Measurements from ENCODE around the gene NPPC. TPM values are rescaled to one million over a fixed set of nuclear protein-coding genes. Genes with fewer than 3 reads are reported as not detected.

The NPPC gene
- total and polyA plus RNA-seq, 10 of the 15 experiments (the other 5 are each of a cell fraction or from before 2014, with no cell fraction given), result 0.15 TPM; not detected in 9

DNA sequence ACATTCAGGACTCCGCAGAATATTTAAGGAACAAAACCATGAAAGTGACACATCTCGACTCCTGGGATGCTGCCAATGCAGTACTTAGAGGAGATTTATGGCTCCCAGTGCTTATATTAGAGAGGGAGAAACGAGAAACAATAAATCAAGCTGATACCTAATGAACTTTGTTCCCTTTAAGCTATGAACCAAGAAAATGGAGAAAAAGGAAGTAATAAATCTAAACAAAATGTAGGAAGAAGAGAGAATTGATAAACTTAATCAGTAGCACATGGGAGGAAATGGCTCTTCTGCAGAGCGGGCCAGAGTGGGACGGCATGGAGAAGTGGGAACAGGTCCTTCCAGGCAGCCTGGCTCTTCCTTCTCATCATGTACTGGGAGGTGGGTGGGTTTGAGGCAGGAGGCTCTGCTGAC lies 42.7 kb downstream of the NPPC start (continued):
- TF ChIP-seq, protein P1, sequence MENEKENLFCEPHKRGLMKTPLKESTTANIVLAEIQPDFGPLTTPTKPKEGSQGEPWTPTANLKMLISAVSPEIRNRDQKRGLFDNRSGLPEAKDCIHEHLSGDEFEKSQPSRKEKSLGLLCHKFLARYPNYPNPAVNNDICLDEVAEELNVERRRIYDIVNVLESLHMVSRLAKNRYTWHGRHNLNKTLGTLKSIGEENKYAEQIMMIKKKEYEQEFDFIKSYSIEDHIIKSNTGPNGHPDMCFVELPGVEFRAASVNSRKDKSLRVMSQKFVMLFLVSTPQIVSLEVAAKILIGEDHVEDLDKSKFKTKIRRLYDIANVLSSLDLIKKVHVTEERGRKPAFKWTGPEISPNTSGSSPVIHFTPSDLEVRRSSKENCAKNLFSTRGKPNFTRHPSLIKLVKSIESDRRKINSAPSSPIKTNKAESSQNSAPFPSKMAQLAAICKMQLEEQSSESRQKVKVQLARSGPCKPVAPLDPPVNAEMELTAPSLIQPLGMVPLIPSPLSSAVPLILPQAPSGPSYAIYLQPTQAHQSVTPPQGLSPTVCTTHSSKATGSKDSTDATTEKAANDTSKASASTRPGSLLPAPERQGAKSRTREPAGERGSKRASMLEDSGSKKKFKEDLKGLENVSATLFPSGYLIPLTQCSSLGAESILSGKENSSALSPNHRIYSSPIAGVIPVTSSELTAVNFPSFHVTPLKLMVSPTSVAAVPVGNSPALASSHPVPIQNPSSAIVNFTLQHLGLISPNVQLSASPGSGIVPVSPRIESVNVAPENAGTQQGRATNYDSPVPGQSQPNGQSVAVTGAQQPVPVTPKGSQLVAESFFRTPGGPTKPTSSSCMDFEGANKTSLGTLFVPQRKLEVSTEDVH (IDR thresholded peaks at IDR 0.05; ENCODE audit: low read depth, partially characterized antibody), result no peak

DNA sequence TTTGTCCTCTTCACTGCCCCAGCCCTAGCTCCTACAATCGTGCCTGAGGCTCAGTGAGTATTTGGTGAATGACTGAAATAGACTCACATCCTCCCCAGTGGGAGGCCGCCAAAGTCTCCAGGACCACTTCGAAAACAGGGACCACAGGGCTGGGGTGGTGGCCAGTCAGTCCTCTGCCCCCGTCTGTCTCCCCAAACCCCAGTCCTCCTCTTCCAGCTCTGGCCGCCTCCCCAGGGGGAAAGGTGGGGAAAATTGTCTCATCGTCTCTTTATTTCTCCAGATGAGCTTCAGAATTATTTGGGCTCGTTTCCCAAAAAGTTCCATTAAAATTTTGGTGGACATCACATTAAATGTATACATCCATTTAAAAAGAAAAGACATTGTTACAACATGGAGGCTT lies 43.5 kb downstream of the NPPC start:
- peaks cover 2 to 4% of the 10 kb centered on the region in 2 experiments; a peak in 3 of 4 replicates for H3K27me3 ChIP-seq (replicated peaks in 1 of 2; ENCODE audit: control insufficient read depth in 2 of 2, insufficient read depth in 2 of 2, low read length in 1 of 2)
- H3K4me2 ChIP-seq (ENCODE audit: control insufficient read depth, insufficient read depth), result no peak overlapping the region
- H4K20me1 ChIP-seq (ENCODE audit: control insufficient read depth, insufficient read depth), result no peaks in the 10 kb centered on the region
- H3K27ac ChIP-seq (ENCODE audit: control insufficient read depth, insufficient read depth), result no peak overlapping the region
- H3K9me3 ChIP-seq (replicated peaks; ENCODE audit: control insufficient read depth, insufficient read depth, low read length), result no peaks in the 10 kb centered on the region; the same call in 2 of the 3 replicates
- no peak overlapping the region for H3K4me3 ChIP-seq
- no peaks in the 10 kb centered on the region for H3K36me3 ChIP-seq (ENCODE audit: control insufficient read depth in 2 of 2, insufficient read depth in 2 of 2, low read length in 1 of 2)
- BruUV-seq (replicated peaks), result no TSS peak
- TF ChIP-seq MTA3 (IDR thresholded peaks at IDR 0.05; ENCODE audit: borderline replicate concordance, low read length), result no peak
- no peak for TF ChIP-seq NR2F1 (conservative IDR thresholded peaks at IDR 0.05)
- TF ChIP-seq, protein P2, sequence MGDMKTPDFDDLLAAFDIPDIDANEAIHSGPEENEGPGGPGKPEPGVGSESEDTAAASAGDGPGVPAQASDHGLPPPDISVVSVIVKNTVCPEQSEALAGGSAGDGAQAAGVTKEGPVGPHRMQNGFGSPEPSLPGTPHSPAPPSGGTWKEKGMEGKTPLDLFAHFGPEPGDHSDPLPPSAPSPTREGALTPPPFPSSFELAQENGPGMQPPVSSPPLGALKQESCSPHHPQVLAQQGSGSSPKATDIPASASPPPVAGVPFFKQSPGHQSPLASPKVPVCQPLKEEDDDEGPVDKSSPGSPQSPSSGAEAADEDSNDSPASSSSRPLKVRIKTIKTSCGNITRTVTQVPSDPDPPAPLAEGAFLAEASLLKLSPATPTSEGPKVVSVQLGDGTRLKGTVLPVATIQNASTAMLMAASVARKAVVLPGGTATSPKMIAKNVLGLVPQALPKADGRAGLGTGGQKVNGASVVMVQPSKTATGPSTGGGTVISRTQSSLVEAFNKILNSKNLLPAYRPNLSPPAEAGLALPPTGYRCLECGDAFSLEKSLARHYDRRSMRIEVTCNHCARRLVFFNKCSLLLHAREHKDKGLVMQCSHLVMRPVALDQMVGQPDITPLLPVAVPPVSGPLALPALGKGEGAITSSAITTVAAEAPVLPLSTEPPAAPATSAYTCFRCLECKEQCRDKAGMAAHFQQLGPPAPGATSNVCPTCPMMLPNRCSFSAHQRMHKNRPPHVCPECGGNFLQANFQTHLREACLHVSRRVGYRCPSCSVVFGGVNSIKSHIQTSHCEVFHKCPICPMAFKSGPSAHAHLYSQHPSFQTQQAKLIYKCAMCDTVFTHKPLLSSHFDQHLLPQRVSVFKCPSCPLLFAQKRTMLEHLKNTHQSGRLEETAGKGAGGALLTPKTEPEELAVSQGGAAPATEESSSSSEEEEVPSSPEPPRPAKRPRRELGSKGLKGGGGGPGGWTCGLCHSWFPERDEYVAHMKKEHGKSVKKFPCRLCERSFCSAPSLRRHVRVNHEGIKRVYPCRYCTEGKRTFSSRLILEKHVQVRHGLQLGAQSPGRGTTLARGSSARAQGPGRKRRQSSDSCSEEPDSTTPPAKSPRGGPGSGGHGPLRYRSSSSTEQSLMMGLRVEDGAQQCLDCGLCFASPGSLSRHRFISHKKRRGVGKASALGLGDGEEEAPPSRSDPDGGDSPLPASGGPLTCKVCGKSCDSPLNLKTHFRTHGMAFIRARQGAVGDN (IDR thresholded peaks at IDR 0.05), result no peak
- no peak for TF ChIP-seq NRF1 (conservative IDR thresholded peaks at IDR 0.05; ENCODE audit: low read depth, low read length)
- TF ChIP-seq TCF7 (IDR thresholded peaks at IDR 0.05; ENCODE audit: borderline replicate concordance), result no peak
- TF ChIP-seq SMC3 (IDR thresholded peaks at IDR 0.05; ENCODE audit: borderline replicate concordance, low read length), result no peak
- TF ChIP-seq ZBED1 (IDR thresholded peaks at IDR 0.05; ENCODE audit: borderline replicate concordance), result no peak
- no peak for TF ChIP-seq IKZF1 (conservative IDR thresholded peaks at IDR 0.05)
- TF ChIP-seq, protein P3, sequence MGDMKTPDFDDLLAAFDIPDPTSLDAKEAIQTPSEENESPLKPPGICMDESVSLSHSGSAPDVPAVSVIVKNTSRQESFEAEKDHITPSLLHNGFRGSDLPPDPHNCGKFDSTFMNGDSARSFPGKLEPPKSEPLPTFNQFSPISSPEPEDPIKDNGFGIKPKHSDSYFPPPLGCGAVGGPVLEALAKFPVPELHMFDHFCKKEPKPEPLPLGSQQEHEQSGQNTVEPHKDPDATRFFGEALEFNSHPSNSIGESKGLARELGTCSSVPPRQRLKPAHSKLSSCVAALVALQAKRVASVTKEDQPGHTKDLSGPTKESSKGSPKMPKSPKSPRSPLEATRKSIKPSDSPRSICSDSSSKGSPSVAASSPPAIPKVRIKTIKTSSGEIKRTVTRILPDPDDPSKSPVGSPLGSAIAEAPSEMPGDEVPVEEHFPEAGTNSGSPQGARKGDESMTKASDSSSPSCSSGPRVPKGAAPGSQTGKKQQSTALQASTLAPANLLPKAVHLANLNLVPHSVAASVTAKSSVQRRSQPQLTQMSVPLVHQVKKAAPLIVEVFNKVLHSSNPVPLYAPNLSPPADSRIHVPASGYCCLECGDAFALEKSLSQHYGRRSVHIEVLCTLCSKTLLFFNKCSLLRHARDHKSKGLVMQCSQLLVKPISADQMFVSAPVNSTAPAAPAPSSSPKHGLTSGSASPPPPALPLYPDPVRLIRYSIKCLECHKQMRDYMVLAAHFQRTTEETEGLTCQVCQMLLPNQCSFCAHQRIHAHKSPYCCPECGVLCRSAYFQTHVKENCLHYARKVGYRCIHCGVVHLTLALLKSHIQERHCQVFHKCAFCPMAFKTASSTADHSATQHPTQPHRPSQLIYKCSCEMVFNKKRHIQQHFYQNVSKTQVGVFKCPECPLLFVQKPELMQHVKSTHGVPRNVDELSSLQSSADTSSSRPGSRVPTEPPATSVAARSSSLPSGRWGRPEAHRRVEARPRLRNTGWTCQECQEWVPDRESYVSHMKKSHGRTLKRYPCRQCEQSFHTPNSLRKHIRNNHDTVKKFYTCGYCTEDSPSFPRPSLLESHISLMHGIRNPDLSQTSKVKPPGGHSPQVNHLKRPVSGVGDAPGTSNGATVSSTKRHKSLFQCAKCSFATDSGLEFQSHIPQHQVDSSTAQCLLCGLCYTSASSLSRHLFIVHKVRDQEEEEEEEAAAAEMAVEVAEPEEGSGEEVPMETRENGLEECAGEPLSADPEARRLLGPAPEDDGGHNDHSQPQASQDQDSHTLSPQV (IDR thresholded peaks at IDR 0.05), result no peak
- TF ChIP-seq WRNIP1 (IDR thresholded peaks at IDR 0.05; ENCODE audit: borderline replicate concordance, low read depth, low read length), result no peak
- no peak for TF ChIP-seq BCL11A (IDR thresholded peaks at IDR 0.05; ENCODE audit: low read depth, low read length)
- TF ChIP-seq STAT1 (conservative IDR thresholded peaks at IDR 0.05), result no peak
- ChIA-PET POLR2A (no interaction called here), RAD21 (ENCODE audit: unreplicated experiment) (no interaction called here), SMC1A (ENCODE audit: uncharacterized antibody, unreplicated experiment) (interaction anchor here (1.0 kb wide), 1 partner anchor 17 kb away, joined by 3 read pairs; no protein-coding TSS in a partner anchor), CTCF (interaction anchor here (1.1 to 1.2 kb wide), 2 partner anchors 18 to 81 kb away, joined by 4 read pairs; no protein-coding TSS in a partner anchor)
- DNase-seq (ENCODE audit: low read depth, low spot score) (no peak), FAIRE-seq (no peak), ATAC-seq (no peak)
- no peak overlapping the region for H2AFZ ChIP-seq (ENCODE audit: control insufficient read depth, low read depth, low read length)
- WGBS (ENCODE audit: insufficient coverage, insufficient replicate concordance, low lambda C conversion rate, missing lambda C conversion rate), result 29% methylated on average over 7 of the region's 7 CpGs
- H3K9ac ChIP-seq (ENCODE audit: control insufficient read depth, insufficient read depth, low read length), result no peak overlapping the region
- H3K79me2 ChIP-seq (ENCODE audit: control insufficient read depth, insufficient read depth, low read length), result no peaks in the 10 kb centered on the region
- in situ Hi-C loops (cut with MboI), result no loop called here
- intact Hi-C loops (cut with micrococcal nuclease; ENCODE audit: unreplicated experiment), result no loop called here
- no peaks in the 10 kb centered on the region for H3K4me1 ChIP-seq (ENCODE audit: control insufficient read depth, insufficient read depth, low read length)
